Erythroblast (primary cell): Measurements from ENCODE around the gene EME2.

Source experiments
- GATA1 ChIP-seq: IDR thresholded peaks from 2 replicates; pipeline ENCODE4 v1.6.1; 2011; ENCODE audit warnings: low read depth, mild to moderate bottlenecking, control low read depth, low read length, moderate library complexity
- POLR2A ChIP-seq: IDR thresholded peaks from 2 replicates; pipeline ENCODE4 v1.6.1; 2011; ENCODE audit warnings: mild to moderate bottlenecking, low read length

DNA sequence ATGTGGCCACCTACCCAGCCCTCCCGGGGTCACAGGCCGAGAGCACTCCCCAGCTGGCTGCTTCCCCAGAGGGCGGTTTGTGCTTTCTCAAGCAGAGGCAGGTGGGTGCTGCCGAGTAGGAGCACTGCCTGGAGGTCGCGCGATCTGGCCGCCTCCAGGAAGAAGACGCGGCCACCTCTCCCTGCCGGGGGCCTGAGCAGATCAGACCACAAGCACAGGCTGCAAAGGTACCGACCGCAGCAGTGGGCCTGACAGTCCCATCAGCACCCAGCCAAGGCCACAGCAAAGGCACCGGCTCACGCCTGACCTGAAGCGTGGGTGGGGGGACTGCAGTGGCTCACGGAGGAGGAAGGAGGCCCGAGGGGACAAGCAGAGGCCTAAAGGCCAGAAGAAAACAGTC lies 36.1 kb downstream of the EME2 start:
- TF ChIP-seq POLR2A (no peak), GATA1 (no peak)
